Measurements from ENCODE around the gene ASIC4.

Gene ASIC4

DNA sequence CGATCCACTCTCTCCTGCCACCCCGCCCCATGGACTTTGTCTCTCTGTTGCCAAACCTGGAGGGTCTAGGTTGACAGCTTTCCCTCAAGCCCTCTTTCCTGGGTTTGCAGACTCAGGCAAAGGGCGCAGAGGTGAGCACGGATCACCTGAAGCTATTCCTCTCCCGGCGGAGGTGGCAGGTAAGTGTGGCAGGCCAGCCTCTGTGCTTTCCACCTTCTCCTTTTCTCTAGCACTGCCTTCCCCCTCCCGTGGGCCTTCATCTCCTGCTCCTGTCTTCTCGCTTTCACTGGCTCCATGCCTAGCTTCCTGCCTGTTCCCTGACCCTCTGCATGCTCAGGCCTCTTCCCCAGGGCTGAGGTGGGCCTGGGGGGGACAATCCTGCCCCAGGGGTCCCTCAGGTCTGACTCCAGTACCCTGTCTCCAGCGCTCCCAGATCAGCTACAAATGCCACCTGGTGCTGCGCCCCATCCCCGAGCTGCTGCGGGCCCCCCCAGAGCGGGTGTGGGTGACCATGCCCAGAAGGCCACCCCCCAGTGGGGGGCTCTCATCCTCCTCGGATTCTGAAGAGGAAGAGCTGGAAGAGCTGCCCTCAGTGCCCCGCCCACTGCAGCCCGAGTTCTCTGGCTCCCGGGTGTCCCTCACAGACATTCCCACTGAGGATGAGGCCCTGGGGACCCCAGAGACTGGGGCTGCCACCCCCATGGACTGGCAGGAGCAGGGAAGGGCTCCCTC is 31.4 kb upstream of the ASIC4 start:
- DNase-seq: no peak

DNA sequence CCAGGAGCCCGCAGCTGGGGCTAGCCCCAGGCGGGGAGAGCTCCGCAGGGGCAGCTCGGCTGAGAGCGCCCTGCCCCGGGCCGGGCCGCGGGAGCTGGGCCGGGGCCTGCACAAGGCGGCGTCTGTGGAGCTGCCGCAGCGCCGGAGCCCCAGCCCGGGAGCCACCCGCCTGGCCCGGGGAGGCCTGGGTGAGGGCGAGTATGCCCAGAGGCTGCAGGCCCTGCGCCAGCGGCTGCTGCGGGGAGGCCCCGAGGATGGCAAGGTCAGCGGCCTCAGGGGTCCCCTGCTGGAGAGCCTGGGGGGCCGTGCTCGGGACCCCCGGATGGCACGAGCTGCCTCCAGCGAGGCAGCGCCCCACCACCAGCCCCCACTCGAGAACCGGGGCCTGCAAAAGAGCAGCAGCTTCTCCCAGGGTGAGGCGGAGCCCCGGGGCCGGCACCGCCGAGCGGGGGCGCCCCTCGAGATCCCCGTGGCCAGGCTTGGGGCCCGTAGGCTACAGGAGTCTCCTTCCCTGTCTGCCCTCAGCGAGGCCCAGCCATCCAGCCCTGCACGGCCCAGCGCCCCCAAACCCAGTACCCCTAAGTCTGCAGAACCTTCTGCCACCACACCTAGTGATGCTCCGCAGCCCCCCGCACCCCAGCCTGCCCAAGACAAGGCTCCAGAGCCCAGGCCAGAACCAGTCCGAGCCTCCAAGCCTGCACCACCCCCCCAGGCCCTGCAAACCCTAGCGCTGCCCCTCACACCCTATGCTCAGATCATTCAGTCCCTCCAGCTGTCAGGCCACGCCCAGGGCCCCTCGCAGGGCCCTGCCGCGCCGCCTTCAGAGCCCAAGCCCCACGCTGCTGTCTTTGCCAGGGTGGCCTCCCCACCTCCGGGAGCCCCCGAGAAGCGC is 30.6 kb upstream of the ASIC4 start:
- DNase-seq: no peak

DNA sequence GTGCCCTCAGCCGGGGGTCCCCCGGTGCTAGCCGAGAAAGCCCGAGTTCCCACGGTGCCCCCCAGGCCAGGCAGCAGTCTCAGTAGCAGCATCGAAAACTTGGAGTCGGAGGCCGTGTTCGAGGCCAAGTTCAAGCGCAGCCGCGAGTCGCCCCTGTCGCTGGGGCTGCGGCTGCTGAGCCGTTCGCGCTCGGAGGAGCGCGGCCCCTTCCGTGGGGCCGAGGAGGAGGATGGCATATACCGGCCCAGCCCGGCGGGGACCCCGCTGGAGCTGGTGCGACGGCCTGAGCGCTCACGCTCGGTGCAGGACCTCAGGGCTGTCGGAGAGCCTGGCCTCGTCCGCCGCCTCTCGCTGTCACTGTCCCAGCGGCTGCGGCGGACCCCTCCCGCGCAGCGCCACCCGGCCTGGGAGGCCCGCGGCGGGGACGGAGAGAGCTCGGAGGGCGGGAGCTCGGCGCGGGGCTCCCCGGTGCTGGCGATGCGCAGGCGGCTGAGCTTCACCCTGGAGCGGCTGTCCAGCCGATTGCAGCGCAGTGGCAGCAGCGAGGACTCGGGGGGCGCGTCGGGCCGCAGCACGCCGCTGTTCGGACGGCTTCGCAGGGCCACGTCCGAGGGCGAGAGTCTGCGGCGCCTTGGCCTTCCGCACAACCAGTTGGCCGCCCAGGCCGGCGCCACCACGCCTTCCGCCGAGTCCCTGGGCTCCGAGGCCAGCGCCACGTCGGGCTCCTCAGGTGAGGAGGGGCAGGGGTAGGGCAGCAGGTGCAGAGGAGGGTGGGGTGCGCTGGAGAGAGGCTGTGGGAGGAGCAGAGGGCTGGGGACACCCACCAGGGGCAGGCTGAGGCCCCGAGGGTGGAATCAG is 29.7 kb upstream of the ASIC4 start:
- DNase-seq: no peak

DNA sequence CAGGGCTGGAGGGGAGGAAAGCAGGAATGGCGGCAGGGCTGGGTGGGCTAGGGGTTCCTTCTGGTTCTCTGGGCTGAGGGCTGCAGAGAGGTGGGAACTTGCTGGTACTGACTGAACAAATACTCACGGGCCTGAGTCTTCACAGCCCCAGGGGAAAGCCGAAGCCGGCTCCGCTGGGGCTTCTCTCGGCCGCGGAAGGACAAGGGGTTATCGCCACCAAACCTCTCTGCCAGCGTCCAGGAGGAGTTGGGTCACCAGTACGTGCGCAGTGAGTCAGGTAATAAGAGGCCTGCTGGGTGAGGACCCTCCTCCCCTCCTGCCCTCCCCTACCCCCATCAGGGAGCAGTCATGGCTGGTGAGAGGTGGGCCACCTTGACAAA is 29.1 kb upstream of the ASIC4 start:
- no peak for DNase-seq

DNA sequence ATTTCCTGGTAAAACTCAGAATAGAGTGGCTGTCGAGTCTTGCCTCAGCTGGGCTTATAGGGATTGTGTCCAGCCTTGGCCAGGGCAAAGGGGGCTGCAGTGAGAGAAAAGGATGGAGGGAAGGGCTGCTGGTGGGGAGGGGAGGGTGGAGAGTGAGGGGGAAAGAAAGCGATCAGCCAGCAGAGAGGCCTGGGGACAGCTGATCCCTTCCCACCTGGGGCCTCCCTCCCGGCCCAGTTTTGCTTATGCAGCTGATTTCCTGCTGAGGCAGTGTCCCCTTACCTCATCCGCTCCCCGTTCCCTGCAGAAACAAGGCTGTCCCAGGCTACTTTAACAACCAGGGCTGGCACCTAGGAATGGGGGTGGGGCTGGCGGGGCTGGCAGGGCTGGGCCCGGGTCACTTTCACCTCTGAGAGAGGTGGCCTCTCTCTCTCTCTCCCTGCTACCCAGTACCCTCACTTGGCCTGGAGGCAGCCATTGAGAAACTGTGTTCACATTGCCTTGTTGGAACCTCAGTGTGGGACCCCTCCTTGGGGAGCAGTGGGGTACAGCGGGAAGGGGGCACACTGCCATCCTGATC is 27.8 kb upstream of the ASIC4 start:
- no peak for DNase-seq

DNA sequence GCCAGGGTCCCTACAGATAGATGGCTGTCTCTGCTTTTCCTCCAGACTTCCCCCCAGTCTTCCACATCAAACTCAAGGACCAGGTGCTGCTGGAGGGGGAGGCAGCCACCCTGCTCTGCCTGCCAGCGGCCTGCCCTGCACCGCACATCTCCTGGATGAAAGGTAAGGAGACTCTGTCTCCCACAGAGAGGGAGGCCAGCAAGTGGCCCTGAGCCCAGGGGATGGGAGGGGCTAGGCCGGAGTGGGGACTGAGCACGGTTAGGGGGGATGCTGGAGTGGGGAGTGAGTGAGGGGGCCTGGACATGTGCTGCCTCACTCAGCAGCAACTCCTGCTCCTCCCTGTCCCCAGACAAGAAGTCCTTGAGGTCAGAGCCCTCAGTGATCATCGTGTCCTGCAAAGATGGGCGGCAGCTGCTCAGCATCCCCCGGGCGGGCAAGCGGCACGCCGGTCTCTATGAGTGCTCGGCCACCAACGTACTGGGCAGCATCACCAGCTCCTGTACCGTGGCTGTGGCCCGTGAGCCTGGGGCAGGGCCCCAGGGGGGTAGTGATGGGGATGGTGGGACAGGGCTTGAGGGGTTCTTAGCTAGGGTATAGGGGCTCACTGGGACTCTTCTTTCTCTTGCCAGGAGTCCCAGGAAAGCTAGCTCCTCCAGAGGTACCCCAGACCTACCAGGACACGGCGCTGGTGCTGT is 26.0 kb upstream of the ASIC4 start:
- no peak for DNase-seq

DNA sequence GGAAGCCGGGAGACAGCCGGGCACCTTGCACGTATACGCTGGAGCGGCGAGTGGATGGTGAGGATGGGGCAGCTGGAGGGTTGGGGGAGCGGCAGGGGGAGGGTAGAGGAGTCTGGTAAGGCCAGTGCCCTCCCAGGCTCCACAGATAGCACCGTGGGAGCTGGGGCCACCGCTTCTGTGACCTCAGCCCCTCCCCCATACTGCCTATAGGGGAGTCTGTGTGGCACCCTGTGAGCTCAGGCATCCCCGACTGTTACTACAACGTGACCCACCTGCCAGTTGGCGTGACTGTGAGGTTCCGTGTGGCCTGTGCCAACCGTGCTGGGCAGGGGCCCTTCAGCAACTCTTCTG is 25.5 kb upstream of the ASIC4 start:
- DNase-seq: no peak

DNA sequence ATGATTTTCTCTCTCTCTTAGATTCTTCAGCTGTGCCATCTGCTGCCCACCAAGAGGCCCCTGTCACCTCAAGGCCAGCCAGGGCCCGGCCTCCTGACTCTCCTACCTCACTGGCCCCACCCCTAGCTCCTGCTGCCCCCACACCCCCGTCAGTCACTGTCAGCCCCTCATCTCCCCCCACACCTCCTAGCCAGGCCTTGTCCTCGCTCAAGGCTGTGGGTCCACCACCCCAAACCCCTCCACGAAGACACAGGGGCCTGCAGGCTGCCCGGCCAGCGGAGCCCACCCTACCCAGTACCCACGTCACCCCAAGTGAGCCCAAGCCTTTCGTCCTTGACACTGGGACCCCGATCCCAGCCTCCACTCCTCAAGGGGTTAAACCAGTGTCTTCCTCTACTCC is 25.0 kb upstream of the ASIC4 start:
- no peak for DNase-seq

DNA sequence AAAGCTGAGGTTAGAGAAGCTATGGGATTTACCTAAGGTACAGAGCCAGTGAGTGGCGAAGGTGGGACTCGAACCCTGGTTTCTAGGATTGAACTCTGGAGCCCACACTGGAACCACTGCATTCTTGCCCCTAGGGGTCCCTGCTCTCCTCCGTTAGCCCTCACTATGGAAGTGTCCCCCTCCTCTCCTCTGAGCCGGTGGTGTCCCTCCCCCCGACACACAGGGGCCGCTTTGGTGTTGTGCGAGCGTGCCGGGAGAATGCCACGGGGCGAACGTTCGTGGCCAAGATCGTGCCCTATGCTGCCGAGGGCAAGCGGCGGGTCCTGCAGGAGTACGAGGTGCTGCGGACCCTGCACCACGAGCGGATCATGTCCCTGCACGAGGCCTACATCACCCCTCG is 24.1 kb upstream of the ASIC4 start:
- no peak for DNase-seq

DNA sequence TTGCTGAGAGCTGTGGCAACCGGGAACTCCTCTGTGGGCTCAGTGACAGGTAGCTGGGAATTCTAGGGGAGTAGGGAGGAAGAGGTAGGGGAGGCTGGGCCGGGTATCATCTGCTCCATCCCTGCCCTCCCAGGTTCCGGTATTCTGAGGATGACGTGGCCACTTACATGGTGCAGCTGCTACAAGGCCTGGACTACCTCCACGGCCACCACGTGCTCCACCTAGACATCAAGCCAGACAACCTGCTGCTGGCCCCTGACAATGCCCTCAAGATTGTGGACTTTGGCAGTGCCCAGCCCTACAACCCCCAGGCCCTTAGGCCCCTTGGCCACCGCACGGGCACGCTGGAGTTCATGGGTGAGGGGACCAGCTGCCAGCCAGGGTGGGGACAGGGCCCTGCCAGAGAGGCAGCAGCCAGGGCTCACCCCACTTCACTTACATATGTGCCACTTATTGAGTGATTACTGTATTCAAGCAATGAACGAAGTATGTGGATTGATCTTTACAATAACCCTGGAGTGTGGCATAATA is 23.6 kb upstream of the ASIC4 start:
- no peak for DNase-seq

DNA sequence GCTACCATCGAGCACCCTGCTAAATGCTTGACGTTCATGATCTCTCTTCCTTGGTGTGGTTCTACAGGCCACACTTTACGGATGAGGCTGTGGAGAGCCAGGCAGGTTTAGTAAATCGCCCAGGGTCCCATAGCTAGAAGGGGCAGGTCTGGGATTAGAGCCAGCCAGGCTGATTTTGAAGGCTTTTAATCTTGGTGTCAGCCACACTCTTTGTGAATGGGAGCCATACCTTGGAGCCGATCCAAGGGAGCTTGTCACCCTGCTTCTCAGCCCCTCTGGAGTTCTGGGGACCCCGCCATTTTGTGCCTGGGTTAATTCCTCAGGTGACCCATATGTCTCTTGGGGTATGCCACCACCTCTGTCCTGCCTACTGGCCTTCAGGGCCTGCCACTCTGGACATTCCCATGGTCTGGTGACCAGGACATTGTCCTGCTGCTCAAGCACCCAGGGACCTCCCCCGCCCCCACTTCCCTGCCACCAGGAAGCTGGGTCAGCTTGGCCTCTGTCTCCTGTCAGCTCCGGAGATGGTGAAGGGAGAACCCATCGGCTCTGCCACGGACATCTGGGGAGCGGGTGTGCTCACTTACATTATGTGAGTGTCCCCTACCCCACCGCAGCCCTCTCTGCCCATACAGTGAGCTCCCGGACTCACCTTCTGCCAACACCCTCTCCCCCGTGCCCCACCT is 22.9 kb upstream of the ASIC4 start:
- no peak for DNase-seq

DNA sequence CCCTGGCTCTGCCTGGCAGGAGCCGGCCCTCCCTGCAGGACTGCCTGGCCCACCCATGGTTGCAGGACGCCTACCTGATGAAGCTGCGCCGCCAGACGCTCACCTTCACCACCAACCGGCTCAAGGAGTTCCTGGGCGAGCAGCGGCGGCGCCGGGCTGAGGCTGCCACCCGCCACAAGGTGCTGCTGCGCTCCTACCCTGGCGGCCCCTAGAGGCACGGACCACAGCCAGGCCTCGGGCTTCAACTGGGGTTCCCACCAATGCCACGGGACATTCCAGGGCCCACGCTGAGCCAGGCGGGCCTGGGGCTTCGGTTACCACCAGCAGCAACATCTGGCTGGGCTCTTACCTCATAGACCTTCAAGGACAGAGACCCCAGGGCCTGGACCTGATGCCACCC is 21.7 kb upstream of the ASIC4 start:
- DNase-seq: no peak

DNA sequence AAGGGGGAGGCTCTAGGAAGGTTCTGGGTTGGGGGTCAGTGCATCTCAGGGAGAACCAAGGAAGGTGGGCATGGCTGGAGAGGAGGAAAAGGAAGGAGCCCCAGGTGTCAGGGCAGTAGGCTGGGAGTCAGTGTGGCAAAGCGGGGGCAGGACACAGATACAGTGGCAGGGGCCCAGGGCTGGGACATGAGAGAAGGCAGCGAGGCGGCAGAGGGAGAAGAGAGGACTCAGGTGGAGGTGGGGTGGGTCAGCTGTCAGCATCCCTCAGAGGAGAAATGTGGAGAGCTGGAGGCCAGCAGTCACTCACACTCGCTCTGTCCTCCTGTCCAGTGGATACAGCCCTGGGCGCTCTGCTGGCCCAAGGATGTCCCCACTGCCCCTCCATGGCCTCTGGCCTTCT is 21.2 kb upstream of the ASIC4 start:
- DNase-seq: no peak

DNA sequence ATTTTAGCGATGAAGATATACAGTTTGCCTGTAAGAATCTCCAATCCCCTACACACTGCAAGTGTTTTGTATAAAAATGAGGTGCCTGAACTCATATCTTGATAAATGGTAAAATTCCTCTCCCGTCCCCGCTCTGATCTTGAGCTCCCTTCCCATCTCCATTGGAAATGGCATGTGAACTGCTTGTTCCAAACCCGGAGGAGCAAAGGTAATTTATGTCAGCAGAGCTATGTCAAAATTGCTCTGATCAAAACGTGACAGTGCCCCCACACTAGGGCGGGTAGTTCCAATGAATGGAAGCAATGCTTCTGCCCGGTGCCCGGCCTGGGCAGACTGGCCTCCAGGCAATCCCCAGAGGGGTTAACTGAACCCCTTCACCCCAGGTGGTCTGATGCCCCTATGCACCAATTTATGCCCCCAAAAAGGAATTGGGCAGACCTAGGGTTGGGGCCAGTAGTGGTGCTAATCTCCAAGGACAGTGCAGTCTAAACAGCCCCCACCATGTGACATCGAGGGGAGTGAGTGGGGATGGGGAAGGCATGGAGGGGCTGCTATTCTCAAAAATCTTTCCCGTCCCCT is 19.2 kb upstream of the ASIC4 start:
- DNase-seq: no peak

DNA sequence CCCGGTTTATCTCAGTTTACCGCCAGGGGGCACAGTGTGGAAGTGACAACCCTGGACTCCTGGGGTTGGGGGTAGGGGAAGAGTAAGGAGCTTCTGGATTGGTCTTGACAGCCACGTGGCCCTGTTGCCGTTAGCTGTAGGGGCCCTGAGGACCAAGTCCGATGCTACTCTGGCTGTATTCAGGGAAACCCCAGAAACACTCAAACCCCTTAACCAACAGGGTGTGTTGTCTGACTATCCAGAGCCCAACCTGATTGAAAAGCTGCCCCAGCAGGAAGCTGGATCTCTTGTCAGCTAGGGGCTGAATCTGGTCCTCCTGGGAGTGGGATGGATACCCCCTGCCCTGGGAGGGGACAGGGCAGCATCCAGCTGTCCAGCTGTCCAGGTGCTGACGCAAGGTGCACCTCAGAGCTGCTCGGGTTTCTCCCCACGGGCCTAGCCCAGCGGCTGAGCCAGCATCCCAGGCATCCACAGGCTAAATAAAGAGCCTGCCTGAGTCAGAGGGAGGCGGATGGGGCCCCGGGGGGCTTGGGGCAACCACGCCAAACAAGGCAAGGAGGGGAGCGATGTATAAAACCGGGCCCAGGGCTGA is 18.7 kb upstream of the ASIC4 start:
- no peak for DNase-seq

DNA sequence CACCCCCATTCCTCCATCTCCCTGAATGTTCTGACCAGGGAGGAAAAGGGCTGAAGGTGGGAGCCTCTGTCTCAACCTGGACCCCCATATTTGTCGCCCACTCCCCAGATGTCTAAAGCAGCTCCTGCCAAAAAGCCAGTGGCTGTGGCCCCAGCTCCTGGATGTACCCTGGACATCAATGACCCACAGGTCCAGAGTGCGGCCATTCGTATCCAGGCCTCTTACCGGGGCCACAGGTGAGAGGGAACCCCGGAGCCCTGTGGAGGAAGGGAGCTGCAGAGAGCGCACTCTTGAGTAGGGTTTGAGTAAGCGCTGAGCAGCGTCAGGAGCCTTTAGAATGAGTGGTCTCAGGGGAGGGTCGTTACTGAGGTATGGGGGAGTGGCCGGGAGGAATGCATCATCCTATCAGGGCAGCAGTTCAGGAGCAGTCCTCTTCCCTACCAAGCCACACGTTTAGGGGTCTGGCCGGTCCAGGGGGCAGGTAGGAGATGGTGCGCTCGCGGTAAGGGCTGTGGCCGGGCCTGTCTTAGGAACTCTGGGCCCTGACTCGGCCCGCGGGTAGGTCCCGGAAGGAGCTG is 17.9 kb upstream of the ASIC4 start:
- no peak for DNase-seq

DNA sequence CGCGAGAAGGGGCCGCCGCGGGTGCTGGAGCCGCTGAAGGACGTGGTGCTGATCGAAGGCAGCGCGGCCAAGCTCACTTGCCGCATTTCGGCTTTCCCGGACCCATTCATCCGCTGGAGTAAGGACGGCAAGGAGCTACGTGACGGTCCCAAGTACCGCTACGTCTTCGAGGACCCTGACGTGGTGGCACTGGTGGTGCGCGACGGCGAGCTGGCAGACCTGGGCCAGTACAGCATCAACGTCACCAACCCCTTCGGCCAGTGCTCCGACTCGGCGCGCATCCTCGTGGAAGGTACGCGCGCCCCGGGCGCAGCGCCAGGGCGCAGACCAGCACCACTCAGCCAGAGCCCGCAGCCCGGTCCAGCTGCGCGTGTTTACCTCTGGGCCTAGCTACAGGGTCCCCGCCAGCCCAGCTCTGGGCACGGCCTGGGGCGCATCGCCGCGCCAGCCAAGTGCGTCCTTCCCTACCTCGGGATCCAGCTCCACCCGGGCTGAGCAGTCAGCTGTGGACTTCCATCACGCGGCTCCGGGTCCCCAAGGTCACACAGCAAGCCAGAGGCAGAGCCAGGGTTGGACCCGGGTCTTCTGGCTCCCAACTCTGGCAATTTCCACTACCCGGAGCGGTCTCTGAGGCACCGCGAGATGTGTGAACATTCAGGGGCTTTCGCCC is 17.3 kb upstream of the ASIC4 start:
- no peak for DNase-seq

DNA sequence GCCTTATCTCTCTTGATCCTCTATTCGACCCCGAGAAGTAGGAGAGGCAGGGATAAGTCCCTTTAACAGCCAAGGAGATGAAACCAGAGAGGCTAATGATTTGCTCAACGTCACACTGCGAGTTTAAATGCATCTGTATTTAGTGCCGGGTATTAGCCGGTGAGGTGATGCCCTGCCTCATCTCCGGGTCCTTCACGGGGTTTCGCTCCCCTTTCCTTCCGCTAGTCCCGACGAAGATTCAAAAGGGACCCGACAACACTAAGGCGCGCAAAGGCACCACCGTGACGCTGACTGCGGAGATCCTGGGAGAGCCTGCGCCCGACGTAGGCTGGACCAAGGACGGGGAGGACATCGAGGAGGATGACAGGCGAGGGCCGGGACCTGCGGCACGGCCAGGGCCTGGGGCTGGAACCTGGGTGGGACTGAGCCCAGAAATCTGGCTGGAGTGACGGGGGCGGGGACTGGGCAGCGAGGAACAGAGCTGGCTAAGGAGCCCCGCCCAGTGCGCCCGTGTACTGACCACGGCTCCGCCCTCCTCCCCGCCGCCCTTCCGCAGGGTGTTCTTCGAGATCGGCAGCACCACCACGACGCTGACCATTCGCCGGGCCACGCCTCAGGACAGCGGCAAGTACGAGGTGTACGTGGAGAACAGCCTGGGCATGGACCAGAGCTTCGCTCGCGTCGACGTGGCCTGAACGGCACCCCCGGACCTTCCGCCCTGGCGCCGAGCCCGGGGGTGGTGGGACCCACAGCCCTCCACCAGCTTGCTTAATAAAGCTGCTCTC is 16.6 kb upstream of the ASIC4 start:
- peak; percentile 86 for DNase-seq
